ENCODE results near the gene CRYGN. TPM values are rescaled to one million over a fixed set of nuclear protein-coding genes. Genes with fewer than 3 reads are reported as not detected.

CRYGN gene
- total and polyA plus RNA-seq, 2 of the 13 experiments (the other 11 are each of a cell fraction or from before 2014, with no cell fraction given), result 0.11 TPM; not detected in 1

- no peak for TF ChIP-seq HOMEZ (CRISPR knock-in tag; IDR thresholded peaks at IDR 0.05; ENCODE audit: low read depth)
- no peak for TF ChIP-seq ZBTB21 (CRISPR knock-in tag; IDR thresholded peaks at IDR 0.05)
- no peak for TF ChIP-seq ZNF589 (CRISPR knock-in tag; conservative IDR thresholded peaks at IDR 0.05)
- no peak for TF ChIP-seq FUBP1 (CRISPR knock-in tag; IDR thresholded peaks at IDR 0.05; ENCODE audit: borderline replicate concordance)
- TF ChIP-seq ZNF816 (CRISPR knock-in tag; IDR thresholded peaks at IDR 0.05; ENCODE audit: borderline replicate concordance), result no peak
- TF ChIP-seq GATA4 (IDR thresholded peaks at IDR 0.05; ENCODE audit: borderline replicate concordance, low read depth), result no peak
- TF ChIP-seq ELK4 (CRISPR knock-in tag; IDR thresholded peaks at IDR 0.05; ENCODE audit: borderline replicate concordance), result no peak
- no peak for TF ChIP-seq ZBTB33 (CRISPR knock-in tag; IDR thresholded peaks at IDR 0.05)
- no peak for TF ChIP-seq ZNF891 (CRISPR knock-in tag; IDR thresholded peaks at IDR 0.05)
- no peak for TF ChIP-seq NAIF1 (CRISPR knock-in tag; IDR thresholded peaks at IDR 0.05; ENCODE audit: borderline replicate concordance)
- no peak for TF ChIP-seq ZNF513 (CRISPR knock-in tag; conservative IDR thresholded peaks at IDR 0.05)
- TF ChIP-seq ZBTB39 (CRISPR knock-in tag; IDR thresholded peaks at IDR 0.05), result no peak
- no peak for TF ChIP-seq RXRA (CRISPR knock-in tag; IDR thresholded peaks at IDR 0.05)
- no peak for TF ChIP-seq ZNF598 (CRISPR knock-in tag; IDR thresholded peaks at IDR 0.05; ENCODE audit: borderline replicate concordance)
These were observed 29.3 kb upstream of the CRYGN start (continued) for GRCh38 chr7:151469281-151469680.
